SK-N-SH (cell line): ENCODE data around the gene ADAMTS19. TPM values are rescaled to one million over a fixed set of nuclear protein-coding genes. Genes with fewer than 3 reads are reported as not detected.

ENCODE experiments used
- CTCF ChIA-PET: fragments of 300-600, 350-600 bp; formaldehyde crosslinking; extraction: SDS; loops from one replicate; lab custom pipeline; 2021; lab: Yijun Ruan, JAX
- POLR2A ChIA-PET: fragments of 350-600 bp; sonication (Branson Sonifier 250); formaldehyde crosslinking; extraction: SDS; loops from one replicate; lab custom pipeline; 2020; ENCODE audit warnings: antibody characterized with exemption, inconsistent platforms; lab: Yijun Ruan, JAX
- DNase-seq: peaks from one replicate; pipeline ENCODE4 v3.0.0; 2012
- H2AFZ ChIP-seq: fragments of 200-600 bp; sonication (generic); 2 replicates; pipeline ENCODE4 v1.8.1; 2016; ENCODE audit warnings: antibody characterized with exemption, mild to moderate bottlenecking, low read depth
- H3F3A ChIP-seq: fragments of 200-600 bp; sonication (generic); replicated peaks from 2 replicates; pipeline ENCODE3; 2016; ENCODE audit warnings: antibody characterized with exemption, mild to moderate bottlenecking; ENCODE audit not compliant: insufficient read depth
- H3K27ac ChIP-seq, 2 experiments: fragments of 200-500 bp in 1 of 2; fragments of 200-600 bp in 1 of 2; sonication (Bioruptor generic) in 1 of 2; sonication (generic), shearing (Covaris generic) in 1 of 2; 2 replicates each; pipeline versions ENCODE4 v1.5.1 to v1.6.1; 2014 to 2016; ENCODE audit warnings: low read depth in 2 of 2, inconsistent platforms in 1 of 2, low read length in 1 of 2, mild to moderate bottlenecking in 1 of 2, mixed read lengths in 1 of 2
- H3K27me3 ChIP-seq: fragments of 200-600 bp; sonication (generic), shearing (Covaris generic); 2 replicates; pipeline ENCODE4 v1.6.1; 2016; ENCODE audit warnings: mixed run types; ENCODE audit not compliant: insufficient read depth
- H3K36me3 ChIP-seq, 2 experiments: fragments of 200-500 bp in 1 of 2; fragments of 200-600 bp in 1 of 2; sonication (Bioruptor generic) in 1 of 2; sonication (generic) in 1 of 2; replicated peaks in 1 of 2; 2 replicates each; pipeline versions ENCODE3 to v1.5.1; 2014 to 2016; ENCODE audit warnings: low read length in 1 of 2, mild to moderate bottlenecking in 1 of 2; ENCODE audit not compliant: insufficient read depth in 2 of 2, control insufficient read depth in 1 of 2
- H3K4me1 ChIP-seq, 2 experiments: fragments of 200-500 bp in 1 of 2; fragments of 200-600 bp in 1 of 2; sonication (Bioruptor generic) in 1 of 2; sonication (generic), shearing (Covaris generic) in 1 of 2; 2 replicates each; pipeline versions ENCODE4 v1.5.1 to v1.6.1; 2014 to 2016; ENCODE audit warnings: low read depth in 1 of 2, low read length in 1 of 2, mixed run types in 1 of 2; ENCODE audit not compliant: insufficient read depth in 2 of 2, control insufficient read depth in 1 of 2
- H3K4me2 ChIP-seq: fragments of 200-600 bp; sonication (generic), shearing (Covaris generic); 2 replicates; pipeline ENCODE4 v1.6.1; 2017; ENCODE audit warnings: mixed run types
- H3K4me3 ChIP-seq, 2 experiments: fragments of 200-500 bp in 1 of 2; fragments of 200-600 bp in 1 of 2; sonication (Bioruptor generic) in 1 of 2; sonication (generic), shearing (Covaris generic) in 1 of 2; 2 replicates each; pipeline versions ENCODE4 v1.5.1 to v1.8.1; 2014 to 2016; ENCODE audit warnings: low read depth in 2 of 2, inconsistent platforms in 1 of 2, low read length in 1 of 2, mild to moderate bottlenecking in 1 of 2, mixed read lengths in 1 of 2, moderate library complexity in 1 of 2
- H3K79me2 ChIP-seq: fragments of 200-600 bp; sonication (generic); 2 replicates; pipeline ENCODE4 v1.8.1; 2017; ENCODE audit warnings: mild to moderate bottlenecking; ENCODE audit not compliant: insufficient read depth
- H3K9ac ChIP-seq: fragments of 200-600 bp; sonication (generic); 2 replicates; pipeline ENCODE4 v1.6.1; 2017; ENCODE audit warnings: mixed run types
- H3K9me2 ChIP-seq: fragments of 200-600 bp; sonication (generic); 2 replicates; pipeline ENCODE4 v1.6.1; 2017; ENCODE audit warnings: mixed run types
- H3K9me3 ChIP-seq: fragments of 200-600 bp; sonication (generic); 2 replicates; pipeline ENCODE4 v1.6.1; 2017; ENCODE audit warnings: mixed run types, mild to moderate bottlenecking, moderate library complexity
- H4K20me1 ChIP-seq: fragments of 200-600 bp; sonication (generic); 2 replicates; pipeline ENCODE4 v1.6.1; 2017; ENCODE audit warnings: mild to moderate bottlenecking, mixed run types; ENCODE audit not compliant: insufficient read depth
- GABPA ChIP-seq: IDR thresholded peaks from 2 replicates; pipeline ENCODE4 v1.4.0; 2012; ENCODE audit warnings: low read depth, mild to moderate bottlenecking
- RAD21 ChIP-seq: IDR thresholded peaks from 2 replicates; pipeline ENCODE4 v1.6.1; 2012; ENCODE audit warnings: mild to moderate bottlenecking, low read length
- RFX5 ChIP-seq: IDR thresholded peaks from 2 replicates; pipeline ENCODE4 v1.6.1; 2012; ENCODE audit warnings: mild to moderate bottlenecking, improper control_type of control experiment, low read length
- TAF1 ChIP-seq: IDR thresholded peaks from 2 replicates; pipeline ENCODE4 v1.6.1; 2012; ENCODE audit warnings: low read depth, mild to moderate bottlenecking, low read length, moderate library complexity, borderline replicate concordance
- TEAD4 ChIP-seq: IDR thresholded peaks from 2 replicates; pipeline ENCODE4 v1.4.0; 2012; ENCODE audit warnings: mild to moderate bottlenecking, borderline replicate concordance; ENCODE audit not compliant: insufficient read depth
- YY1 ChIP-seq: IDR thresholded peaks from 2 replicates; pipeline ENCODE4 v1.4.0; 2012; ENCODE audit warnings: low read depth, mild to moderate bottlenecking
- WGBS: methylation state at CpG from one replicate; pipeline ENCODE4 v1.1.6; 2017; ENCODE audit warnings: low lambda C conversion rate; 5-methylcytosine and 5-hydroxymethylcytosine counted together
- polyA plus RNA-seq, 3 experiments: library from polyadenylated mRNA; depleted of rRNA; stranded (reverse); fragments of >200 nt; gene quantifications; 2 replicates each; pipeline ENCODE4 v1.2.3, GENCODE V29; 2012
- TF ChIP-seq, protein P1 (sequence below): fragments of 150-350 bp; IDR thresholded peaks from 2 replicates; pipeline ENCODE4 v1.6.1; 2016; ENCODE audit warnings: mild to moderate bottlenecking, low read depth, low read length
- TF ChIP-seq, protein P2 (sequence below): IDR thresholded peaks from 2 replicates; pipeline ENCODE4; 2012
- TF ChIP-seq, protein P3 (sequence below): IDR thresholded peaks from 2 replicates; pipeline ENCODE4 v1.6.1; 2012; ENCODE audit warnings: mild to moderate bottlenecking, low read depth, low read length, moderate library complexity
- TF ChIP-seq, protein P4 (sequence below): IDR thresholded peaks from 2 replicates; pipeline ENCODE4 v1.4.0; 2012; ENCODE audit warnings: low read depth, borderline replicate concordance

ADAMTS19 gene
- polyA plus RNA-seq, 1 of the 3 experiments (the other 2 are of a cell fraction), result 0.10 TPM

DNA sequence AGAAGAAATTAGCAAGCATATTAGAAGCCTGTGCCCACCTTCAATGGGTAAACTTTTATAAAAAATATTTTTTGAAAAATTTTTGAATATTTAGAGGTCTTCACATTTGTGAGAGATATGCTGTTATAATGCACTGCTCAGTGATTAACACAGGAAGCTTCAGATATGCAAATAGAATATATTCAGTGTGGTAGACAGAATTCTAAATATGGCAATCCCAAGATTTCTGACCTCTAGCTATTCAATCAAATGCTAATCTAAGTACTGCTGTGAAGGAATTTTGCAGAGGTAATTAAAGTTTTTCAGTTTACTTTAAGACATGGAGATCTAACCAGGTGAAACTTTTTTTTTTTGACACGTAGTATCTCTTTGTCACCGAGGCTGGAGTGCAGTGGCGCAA, 103.5 kb downstream of the ADAMTS19 start:
- Histone ChIP-seq H3F3A (no peaks in the 10 kb centered on the region), H3K9me2 (no peaks in the 10 kb centered on the region), H3K79me2 (no peaks in the 10 kb centered on the region), H3K9ac (no peak overlapping the region), H3K9me3 (no peaks in the 10 kb centered on the region), H3K27ac (no peak overlapping the region), H3K4me1 (no peaks in the 10 kb centered on the region), H3K36me3 (no peaks in the 10 kb centered on the region), H3K4me3 (no peak overlapping the region), H3K4me2 (no peak overlapping the region), H3K27me3 (no peaks in the 10 kb centered on the region), H4K20me1 (no peaks in the 10 kb centered on the region), H2AFZ (no peak overlapping the region)
- TF ChIP-seq YY1 (no peak), TAF1 (no peak), TEAD4 (no peak), RAD21 (no peak), RFX5 (no peak), GABPA (no peak)
- TF ChIP-seq, protein P1, sequence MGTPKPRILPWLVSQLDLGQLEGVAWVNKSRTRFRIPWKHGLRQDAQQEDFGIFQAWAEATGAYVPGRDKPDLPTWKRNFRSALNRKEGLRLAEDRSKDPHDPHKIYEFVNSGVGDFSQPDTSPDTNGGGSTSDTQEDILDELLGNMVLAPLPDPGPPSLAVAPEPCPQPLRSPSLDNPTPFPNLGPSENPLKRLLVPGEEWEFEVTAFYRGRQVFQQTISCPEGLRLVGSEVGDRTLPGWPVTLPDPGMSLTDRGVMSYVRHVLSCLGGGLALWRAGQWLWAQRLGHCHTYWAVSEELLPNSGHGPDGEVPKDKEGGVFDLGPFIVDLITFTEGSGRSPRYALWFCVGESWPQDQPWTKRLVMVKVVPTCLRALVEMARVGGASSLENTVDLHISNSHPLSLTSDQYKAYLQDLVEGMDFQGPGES, result no peak
- TF ChIP-seq, protein P2, sequence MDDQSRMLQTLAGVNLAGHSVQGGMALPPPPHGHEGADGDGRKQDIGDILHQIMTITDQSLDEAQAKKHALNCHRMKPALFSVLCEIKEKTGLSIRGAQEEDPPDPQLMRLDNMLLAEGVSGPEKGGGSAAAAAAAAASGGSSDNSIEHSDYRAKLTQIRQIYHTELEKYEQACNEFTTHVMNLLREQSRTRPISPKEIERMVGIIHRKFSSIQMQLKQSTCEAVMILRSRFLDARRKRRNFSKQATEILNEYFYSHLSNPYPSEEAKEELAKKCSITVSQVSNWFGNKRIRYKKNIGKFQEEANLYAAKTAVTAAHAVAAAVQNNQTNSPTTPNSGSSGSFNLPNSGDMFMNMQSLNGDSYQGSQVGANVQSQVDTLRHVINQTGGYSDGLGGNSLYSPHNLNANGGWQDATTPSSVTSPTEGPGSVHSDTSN, result no peak
- TF ChIP-seq, protein P3, sequence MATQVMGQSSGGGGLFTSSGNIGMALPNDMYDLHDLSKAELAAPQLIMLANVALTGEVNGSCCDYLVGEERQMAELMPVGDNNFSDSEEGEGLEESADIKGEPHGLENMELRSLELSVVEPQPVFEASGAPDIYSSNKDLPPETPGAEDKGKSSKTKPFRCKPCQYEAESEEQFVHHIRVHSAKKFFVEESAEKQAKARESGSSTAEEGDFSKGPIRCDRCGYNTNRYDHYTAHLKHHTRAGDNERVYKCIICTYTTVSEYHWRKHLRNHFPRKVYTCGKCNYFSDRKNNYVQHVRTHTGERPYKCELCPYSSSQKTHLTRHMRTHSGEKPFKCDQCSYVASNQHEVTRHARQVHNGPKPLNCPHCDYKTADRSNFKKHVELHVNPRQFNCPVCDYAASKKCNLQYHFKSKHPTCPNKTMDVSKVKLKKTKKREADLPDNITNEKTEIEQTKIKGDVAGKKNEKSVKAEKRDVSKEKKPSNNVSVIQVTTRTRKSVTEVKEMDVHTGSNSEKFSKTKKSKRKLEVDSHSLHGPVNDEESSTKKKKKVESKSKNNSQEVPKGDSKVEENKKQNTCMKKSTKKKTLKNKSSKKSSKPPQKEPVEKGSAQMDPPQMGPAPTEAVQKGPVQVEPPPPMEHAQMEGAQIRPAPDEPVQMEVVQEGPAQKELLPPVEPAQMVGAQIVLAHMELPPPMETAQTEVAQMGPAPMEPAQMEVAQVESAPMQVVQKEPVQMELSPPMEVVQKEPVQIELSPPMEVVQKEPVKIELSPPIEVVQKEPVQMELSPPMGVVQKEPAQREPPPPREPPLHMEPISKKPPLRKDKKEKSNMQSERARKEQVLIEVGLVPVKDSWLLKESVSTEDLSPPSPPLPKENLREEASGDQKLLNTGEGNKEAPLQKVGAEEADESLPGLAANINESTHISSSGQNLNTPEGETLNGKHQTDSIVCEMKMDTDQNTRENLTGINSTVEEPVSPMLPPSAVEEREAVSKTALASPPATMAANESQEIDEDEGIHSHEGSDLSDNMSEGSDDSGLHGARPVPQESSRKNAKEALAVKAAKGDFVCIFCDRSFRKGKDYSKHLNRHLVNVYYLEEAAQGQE, result no peak
- TF ChIP-seq, protein P4, sequence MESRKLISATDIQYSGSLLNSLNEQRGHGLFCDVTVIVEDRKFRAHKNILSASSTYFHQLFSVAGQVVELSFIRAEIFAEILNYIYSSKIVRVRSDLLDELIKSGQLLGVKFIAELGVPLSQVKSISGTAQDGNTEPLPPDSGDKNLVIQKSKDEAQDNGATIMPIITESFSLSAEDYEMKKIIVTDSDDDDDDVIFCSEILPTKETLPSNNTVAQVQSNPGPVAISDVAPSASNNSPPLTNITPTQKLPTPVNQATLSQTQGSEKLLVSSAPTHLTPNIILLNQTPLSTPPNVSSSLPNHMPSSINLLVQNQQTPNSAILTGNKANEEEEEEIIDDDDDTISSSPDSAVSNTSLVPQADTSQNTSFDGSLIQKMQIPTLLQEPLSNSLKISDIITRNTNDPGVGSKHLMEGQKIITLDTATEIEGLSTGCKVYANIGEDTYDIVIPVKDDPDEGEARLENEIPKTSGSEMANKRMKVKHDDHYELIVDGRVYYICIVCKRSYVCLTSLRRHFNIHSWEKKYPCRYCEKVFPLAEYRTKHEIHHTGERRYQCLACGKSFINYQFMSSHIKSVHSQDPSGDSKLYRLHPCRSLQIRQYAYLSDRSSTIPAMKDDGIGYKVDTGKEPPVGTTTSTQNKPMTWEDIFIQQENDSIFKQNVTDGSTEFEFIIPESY, result no peak
- ChIA-PET POLR2A (no interaction called here), CTCF (no interaction called here)
- 10% methylated on average over 3 of the region's 3 CpGs for WGBS
- DNase-seq, result no peak
